NB4 (cell line): ENCODE data around the gene INHBE.

Source experiments
- DNase-seq: peaks from one replicate; pipeline ENCODE4 v3.0.0; 2010; ENCODE audit warnings: low read depth
- H3K4me3 ChIP-seq: one replicate; pipeline ENCODE4 v1.5.1; 2011; ENCODE audit warnings: mild to moderate bottlenecking, low read depth, low read length, moderate library complexity
- MYC ChIP-seq: IDR thresholded peaks from 2 replicates; pipeline ENCODE4 v1.6.1; 2011; ENCODE audit warnings: low read depth, low read length
- POLR2A ChIP-seq: IDR thresholded peaks from 2 replicates; pipeline ENCODE4 v1.6.1; 2011; ENCODE audit warnings: mild to moderate bottlenecking; ENCODE audit not compliant: insufficient read length; ENCODE audit errors: extremely low read depth
- TF ChIP-seq, protein P1 (sequence below): IDR thresholded peaks from one replicate; pipeline ENCODE4 v1.5.1; 2012; ENCODE audit warnings: low read depth, low read length
- TF ChIP-seq, protein P2 (sequence below): IDR thresholded peaks from 2 replicates; pipeline ENCODE4 v1.6.1; 2011; ENCODE audit warnings: low read depth, low read length

Gene INHBE

DNA sequence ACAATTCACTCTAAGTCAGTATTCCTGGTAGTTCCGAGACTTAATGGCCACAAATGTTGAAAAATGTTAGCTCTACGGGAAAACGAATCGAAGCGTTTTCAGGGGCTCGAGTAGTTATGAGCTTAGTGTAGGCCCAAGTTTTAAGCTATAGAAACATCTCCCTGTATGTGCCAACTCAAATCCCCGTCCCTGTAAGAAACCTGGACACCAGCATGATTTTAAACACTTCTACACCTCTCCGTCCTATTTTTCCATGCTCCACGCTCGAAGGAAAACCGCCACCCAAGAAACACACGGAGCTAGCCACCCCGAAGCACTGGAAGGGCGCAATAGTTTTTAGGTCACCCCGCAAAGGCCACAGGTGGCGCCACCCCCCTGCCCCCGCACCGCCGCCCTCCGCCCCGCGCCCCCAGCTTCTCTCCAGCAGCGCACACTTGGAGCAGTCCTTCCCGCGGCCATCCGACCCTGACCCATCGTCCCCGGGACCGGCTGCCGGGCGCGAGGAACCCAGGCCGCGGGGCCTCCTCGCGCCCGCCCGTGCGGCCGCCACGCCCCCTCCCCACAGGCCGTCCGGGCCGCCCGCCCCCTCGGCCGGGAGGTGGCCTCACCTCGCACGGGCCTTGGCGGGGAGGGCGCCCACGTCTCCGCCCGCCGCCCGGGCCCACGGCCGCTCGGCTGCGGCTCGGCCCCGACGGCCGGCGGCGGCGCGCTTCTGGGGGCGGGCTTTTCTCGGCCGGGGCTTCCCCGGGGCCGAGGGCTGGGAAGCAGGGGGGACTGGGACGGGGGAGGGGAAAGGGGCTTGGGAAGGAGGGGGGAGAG, 24.8 kb upstream of the INHBE start:
- DNase-seq, result no peak
- peak overlapping the region; percentile 64 for H3K4me3 ChIP-seq
- TF ChIP-seq POLR2A (no peak), MYC (no peak; the same call in 1 of the 2 replicates)
- TF ChIP-seq, protein P1, sequence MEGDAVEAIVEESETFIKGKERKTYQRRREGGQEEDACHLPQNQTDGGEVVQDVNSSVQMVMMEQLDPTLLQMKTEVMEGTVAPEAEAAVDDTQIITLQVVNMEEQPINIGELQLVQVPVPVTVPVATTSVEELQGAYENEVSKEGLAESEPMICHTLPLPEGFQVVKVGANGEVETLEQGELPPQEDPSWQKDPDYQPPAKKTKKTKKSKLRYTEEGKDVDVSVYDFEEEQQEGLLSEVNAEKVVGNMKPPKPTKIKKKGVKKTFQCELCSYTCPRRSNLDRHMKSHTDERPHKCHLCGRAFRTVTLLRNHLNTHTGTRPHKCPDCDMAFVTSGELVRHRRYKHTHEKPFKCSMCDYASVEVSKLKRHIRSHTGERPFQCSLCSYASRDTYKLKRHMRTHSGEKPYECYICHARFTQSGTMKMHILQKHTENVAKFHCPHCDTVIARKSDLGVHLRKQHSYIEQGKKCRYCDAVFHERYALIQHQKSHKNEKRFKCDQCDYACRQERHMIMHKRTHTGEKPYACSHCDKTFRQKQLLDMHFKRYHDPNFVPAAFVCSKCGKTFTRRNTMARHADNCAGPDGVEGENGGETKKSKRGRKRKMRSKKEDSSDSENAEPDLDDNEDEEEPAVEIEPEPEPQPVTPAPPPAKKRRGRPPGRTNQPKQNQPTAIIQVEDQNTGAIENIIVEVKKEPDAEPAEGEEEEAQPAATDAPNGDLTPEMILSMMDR, result no peak

DNA sequence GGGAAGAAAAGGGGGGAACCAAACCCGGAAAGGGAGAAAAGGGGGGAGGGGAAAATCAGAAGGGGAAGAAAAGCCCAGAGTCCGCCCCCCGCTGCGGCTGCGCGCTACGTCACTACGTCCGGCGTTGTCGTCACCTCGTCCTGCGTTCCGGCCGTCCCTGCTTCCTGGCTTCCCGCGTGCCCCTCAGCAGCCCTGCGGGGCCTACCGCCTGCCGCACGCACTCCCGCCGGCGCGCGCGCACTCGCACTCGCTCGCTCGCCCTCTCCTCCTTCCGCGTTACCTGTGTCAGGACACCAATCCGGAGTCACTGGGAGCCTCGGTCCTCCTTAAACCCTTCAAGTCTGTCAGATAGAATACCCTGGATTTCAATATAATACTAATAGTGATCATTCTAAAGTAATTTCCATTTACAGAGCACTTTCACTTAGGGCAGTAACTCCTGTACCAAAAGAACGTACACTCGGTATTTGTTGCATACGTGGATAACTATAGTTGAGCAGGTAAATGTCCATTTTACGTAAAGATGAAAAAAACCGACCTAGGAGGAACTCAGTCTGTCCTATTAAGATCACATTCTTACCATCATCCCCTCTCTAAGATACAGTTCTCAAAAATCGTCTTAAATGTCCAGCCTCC, 24.1 kb upstream of the INHBE start, which contains the start of gene R3HDM2:
Gene R3HDM2, minus strand, starts transcription at position 113 of the 636 bp plus-strand sequence. CDS start 120,615 bp downstream, outside the sequence.
- DNase-seq, result peak; percentile 98
- peak within 1 kb of the TSS; percentile 74 for H3K4me3 ChIP-seq
- TF ChIP-seq, protein P1, result no peak
- TF ChIP-seq, protein P2, sequence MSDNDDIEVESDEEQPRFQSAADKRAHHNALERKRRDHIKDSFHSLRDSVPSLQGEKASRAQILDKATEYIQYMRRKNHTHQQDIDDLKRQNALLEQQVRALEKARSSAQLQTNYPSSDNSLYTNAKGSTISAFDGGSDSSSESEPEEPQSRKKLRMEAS, result peak; percentile 92
- TF ChIP-seq MYC, result peak; percentile 96
- TF ChIP-seq POLR2A, result peak; percentile 89

DNA sequence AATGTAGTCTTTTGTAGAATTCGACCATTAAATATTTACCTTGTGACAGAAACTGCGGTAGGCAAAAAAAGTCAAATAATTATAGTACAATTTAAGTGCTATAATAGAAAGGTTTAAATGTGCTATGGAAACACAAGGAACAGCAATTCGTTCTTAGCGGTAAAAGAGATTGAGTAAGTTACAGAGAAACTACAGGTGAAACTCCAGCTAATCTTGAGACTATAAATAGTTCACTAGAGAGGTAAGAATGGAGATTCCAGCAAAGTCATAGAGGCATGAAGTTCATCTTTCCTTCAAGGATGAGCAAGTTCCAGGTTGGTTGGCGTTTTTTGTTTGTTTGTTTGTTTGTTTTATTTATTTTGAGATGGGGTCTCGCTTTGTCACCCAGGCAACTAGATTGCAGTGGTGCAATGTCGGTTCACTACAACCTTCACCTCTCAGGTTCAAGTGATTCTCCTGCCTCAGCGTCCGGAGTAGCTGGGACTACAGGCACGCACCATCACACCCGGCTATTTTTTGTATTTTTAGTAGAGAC, 23.4 kb upstream of the INHBE start:
- TF ChIP-seq, protein P2, result no peak
- no peak for TF ChIP-seq POLR2A
- no peak for TF ChIP-seq MYC
- TF ChIP-seq, protein P1, result no peak
- no peak for DNase-seq
- H3K4me3 ChIP-seq, result peak overlapping the region; percentile 74

DNA sequence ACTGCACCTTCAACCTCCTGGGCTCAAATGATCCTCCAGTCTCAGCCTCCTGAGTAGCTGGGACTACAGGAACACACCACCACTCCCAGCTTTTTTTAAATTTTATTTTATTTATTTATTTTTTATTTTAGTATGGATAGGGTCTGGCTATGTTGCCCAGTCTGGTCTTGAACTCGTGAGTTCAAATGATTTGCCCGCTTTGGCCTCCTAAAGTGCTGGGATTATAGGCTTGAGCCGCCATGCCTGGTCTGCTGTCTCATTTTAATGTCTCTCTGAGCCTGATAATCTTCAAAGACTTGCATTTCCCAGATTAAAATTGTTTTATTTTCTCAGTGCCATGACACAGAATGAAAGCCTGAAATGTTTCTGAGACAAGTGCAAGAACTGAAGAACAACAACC, 21.7 kb upstream of the INHBE start:
- TF ChIP-seq POLR2A, result no peak
- no peak overlapping the region for H3K4me3 ChIP-seq
- no peak for DNase-seq

DNA sequence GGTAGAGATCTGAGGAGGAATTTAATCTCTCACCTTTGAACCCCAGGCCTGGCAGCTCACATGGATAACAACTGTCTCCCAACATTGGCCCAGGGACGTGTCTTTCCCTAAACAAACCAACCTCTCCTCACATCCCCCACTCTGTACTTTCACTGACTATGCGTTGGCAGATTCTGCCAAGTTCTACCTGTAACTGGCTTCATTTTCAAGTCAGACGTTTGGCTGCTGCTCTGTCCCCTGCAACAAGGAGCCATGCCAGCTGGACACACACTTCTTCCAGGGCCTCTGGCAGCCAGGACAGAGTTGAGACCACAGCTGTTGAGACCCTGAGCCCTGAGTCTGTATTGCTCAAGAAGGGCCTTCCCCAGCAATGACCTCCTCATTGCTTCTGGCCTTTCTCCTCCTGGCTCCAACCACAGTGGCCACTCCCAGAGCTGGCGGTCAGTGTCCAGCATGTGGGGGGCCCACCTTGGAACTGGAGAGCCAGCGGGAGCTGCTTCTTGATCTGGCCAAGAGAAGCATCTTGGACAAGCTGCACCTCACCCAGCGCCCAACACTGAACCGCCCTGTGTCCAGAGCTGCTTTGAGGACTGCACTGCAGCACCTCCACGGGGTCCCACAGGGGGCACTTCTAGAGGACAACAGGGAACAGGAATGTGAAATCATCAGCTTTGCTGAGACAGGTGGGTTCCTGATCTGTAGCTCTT, 20.4 kb upstream of the INHBE start, which contains the start of gene INHBC:
Gene INHBC, plus strand, starts transcription at position 268 of the 707 bp plus-strand sequence. Its CDS starts 103 bp downstream, at position 371.
- DNase-seq, result peak; percentile 30
- peak within 1 kb of the TSS; percentile 70 for H3K4me3 ChIP-seq
- TF ChIP-seq, protein P2, result no peak
- TF ChIP-seq POLR2A, result no peak
- TF ChIP-seq MYC, result no peak
- TF ChIP-seq, protein P1, result no peak

DNA sequence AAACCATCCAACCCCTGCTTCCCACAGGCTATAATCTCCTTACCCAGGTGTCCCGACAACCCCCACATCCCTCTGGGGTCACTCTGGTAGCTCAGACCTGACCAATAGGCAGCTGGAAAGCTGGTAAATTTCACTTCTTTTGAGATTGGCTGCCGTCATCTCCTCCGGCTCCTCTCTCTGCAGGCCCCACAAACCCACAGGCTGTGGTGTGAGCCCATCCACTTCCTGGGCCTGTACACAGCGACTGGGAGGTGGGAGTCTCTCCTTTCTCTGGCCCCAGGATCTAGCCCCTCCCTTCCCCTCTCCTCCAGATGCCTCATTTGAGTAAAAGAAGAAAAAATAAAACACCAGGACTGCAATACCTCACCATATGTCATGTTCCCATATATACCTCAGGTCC, 19.8 kb upstream of the INHBE start:
- peak overlapping the region; percentile 70 for H3K4me3 ChIP-seq
- TF ChIP-seq, protein P2, result no peak
- peak; percentile 24; the same call in 1 of the 2 replicates for TF ChIP-seq MYC
- TF ChIP-seq POLR2A, result peak; percentile 25
- TF ChIP-seq, protein P1, result no peak
- peak; percentile 90 for DNase-seq
